ENCODE data around the gene ECPAS. TPM values are rescaled to one million over a fixed set of nuclear protein-coding genes. Genes with fewer than 3 reads are reported as not detected.
"Not testable (repeated sequence)": the region's sequence is repeated elsewhere in the genome, so short reads cannot be mapped to it uniquely, and the experiment has no call there.

ECPAS gene
- total and polyA plus RNA-seq, 2 donors (not counting 1 experiment from before 2014, with no cell fraction given), result 12.9 to 69.5 TPM

DNA sequence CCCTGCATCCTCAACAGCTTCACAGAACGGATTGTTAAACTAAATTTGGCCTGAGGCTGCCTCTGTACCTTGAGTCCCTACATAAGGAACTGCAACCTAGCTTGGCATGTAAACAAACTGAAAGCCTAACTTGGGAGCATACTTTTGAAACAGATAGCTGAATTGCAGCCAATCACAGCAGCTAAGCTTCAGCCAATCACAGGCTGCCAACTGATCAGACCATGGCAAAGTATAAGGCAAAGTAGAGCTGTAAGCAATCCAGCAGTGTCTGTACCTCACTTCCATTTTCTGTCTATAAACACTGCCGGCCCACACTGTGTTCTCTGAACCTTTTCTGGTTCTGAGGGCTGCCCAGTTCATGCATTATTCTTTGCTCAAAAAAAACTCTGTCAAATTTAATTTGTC is 31.9 kb upstream of the ECPAS start:
- H3K4me1 Mint-ChIP-seq, result no peaks in the 10 kb centered on the region
- POLR2A ChIA-PET, result no interaction called here

DNA sequence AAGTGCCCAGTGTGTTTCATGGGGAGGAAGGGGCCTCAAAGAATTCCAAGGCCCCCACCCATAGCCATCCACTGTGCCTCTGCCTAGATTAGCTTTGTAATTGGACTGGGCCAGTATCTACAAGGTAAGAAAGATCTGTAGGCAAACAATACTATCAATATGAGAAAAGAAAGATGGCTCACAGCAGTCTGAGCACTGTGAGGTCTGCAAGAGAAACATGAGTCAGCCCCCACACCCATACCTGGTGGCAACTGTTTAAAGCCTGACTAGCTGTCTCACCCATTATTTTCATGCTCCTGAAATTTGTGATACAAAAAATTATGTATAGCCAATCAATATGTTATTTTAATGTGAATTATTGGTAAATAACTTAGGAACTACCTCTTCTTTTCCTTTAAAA is 30.8 kb upstream of the ECPAS start:
- H3K4me3 ChIP-seq (ENCODE audit: control extremely low read depth in 1 of 5, extremely low read depth in 1 of 5, insufficient read depth in 1 of 5, low read depth in 2 of 5, low read length in 4 of 5), result no peak overlapping the region
- POLR2A ChIA-PET, result no interaction called here
- H3K9ac ChIP-seq (ENCODE audit: low read length), result no peak overlapping the region
- H3K9me3 ChIP-seq (ENCODE audit: control extremely low read depth in 1 of 3, control insufficient read depth in 2 of 3, insufficient read depth in 1 of 3, low read length in 2 of 3), result peaks cover 0 to 12% (median 0%) of the 10 kb centered on the region in 3 donors
- no peaks in the 10 kb centered on the region for H3K4me1 Mint-ChIP-seq
- no peak overlapping the region for H3K27ac ChIP-seq (ENCODE audit: low read length in 2 of 2)
- H3K4me3 Mint-ChIP-seq, result no peak overlapping the region
- H3K79me2 ChIP-seq (ENCODE audit: control insufficient read depth, insufficient read depth, low read length), result no peaks in the 10 kb centered on the region
- ATAC-seq (ENCODE audit: low read depth) (no peak), DNase-seq (no peak)
- no peak overlapping the region for H3K4me2 ChIP-seq (replicated peaks; ENCODE audit: low read depth, low read length, poor library complexity, severe bottlenecking)
- no peaks in the 10 kb centered on the region for H3K4me1 ChIP-seq (ENCODE audit: control insufficient read depth in 2 of 2, insufficient read depth in 2 of 2, low read length in 2 of 2)
- intact Hi-C loops (cut with micrococcal nuclease), result no loop called here
- no peaks in the 10 kb centered on the region for H4K20me1 ChIP-seq (ENCODE audit: control insufficient read depth, insufficient read depth, low read length, poor library complexity, severe bottlenecking)
- peaks cover 7% of the 10 kb centered on the region for H3K27me3 Mint-ChIP-seq
- peaks cover 6% of the 10 kb centered on the region for H3K9me3 Mint-ChIP-seq (ENCODE audit: insufficient read depth)
- H3K27ac Mint-ChIP-seq, result no peak overlapping the region
- peaks cover 0 to 2% (median 0%) of the 10 kb centered on the region in 4 experiments for H3K27me3 ChIP-seq (replicated peaks in 1 of 4; ENCODE audit: control extremely low read depth in 1 of 4, control insufficient read depth in 3 of 4, insufficient read depth in 4 of 4, low read length in 3 of 4)
- no peaks in the 10 kb centered on the region for H3K36me3 ChIP-seq (replicated peaks in 1 of 2; ENCODE audit: control extremely low read depth in 1 of 2, control insufficient read depth in 1 of 2, extremely low read depth in 1 of 2, insufficient read depth in 2 of 2, low read length in 1 of 2)
- CTCF ChIA-PET, result no interaction called here
- no peak for TF ChIP-seq EZH2 (IDR thresholded peaks at IDR 0.05; ENCODE audit: borderline replicate concordance, insufficient read depth, low read depth, low read length, poor library complexity, severe bottlenecking)
- TF ChIP-seq, protein P1, sequence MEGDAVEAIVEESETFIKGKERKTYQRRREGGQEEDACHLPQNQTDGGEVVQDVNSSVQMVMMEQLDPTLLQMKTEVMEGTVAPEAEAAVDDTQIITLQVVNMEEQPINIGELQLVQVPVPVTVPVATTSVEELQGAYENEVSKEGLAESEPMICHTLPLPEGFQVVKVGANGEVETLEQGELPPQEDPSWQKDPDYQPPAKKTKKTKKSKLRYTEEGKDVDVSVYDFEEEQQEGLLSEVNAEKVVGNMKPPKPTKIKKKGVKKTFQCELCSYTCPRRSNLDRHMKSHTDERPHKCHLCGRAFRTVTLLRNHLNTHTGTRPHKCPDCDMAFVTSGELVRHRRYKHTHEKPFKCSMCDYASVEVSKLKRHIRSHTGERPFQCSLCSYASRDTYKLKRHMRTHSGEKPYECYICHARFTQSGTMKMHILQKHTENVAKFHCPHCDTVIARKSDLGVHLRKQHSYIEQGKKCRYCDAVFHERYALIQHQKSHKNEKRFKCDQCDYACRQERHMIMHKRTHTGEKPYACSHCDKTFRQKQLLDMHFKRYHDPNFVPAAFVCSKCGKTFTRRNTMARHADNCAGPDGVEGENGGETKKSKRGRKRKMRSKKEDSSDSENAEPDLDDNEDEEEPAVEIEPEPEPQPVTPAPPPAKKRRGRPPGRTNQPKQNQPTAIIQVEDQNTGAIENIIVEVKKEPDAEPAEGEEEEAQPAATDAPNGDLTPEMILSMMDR (IDR thresholded peaks at IDR 0.05), result no peak
- no peak overlapping the region for H2AFZ ChIP-seq (ENCODE audit: insufficient read depth, low read depth, low read length, poor library complexity, severe bottlenecking)

More for the DNA sequence above, 31.9 kb upstream of the ECPAS start:
- Histone ChIP-seq H3K27me3 (replicated peaks in 1 of 4; ENCODE audit: control extremely low read depth in 1 of 4, control insufficient read depth in 3 of 4, insufficient read depth in 4 of 4, low read length in 3 of 4) (no peaks in the 10 kb centered on the region), H3K9ac (ENCODE audit: low read length) (no peak overlapping the region), H3K36me3 (replicated peaks in 1 of 2; ENCODE audit: control extremely low read depth in 1 of 2, control insufficient read depth in 1 of 2, extremely low read depth in 1 of 2, insufficient read depth in 2 of 2, low read length in 1 of 2) (no peaks in the 10 kb centered on the region), H4K20me1 (ENCODE audit: control insufficient read depth, insufficient read depth, low read length, poor library complexity, severe bottlenecking) (no peaks in the 10 kb centered on the region), H3K4me3 (ENCODE audit: control extremely low read depth in 1 of 5, extremely low read depth in 1 of 5, insufficient read depth in 1 of 5, low read depth in 2 of 5, low read length in 4 of 5) (no peak overlapping the region), H3K27ac (ENCODE audit: low read length in 2 of 2) (no peak overlapping the region), H3K4me2 (replicated peaks; ENCODE audit: low read depth, low read length, poor library complexity, severe bottlenecking) (no peak overlapping the region), H2AFZ (ENCODE audit: insufficient read depth, low read depth, low read length, poor library complexity, severe bottlenecking) (peak overlapping the region; percentile 2), H3K4me1 (ENCODE audit: control insufficient read depth in 2 of 2, insufficient read depth in 2 of 2, low read length in 2 of 2) (no peaks in the 10 kb centered on the region), H3K79me2 (ENCODE audit: control insufficient read depth, insufficient read depth, low read length) (no peaks in the 10 kb centered on the region), H3K9me3 (ENCODE audit: control extremely low read depth in 1 of 3, control insufficient read depth in 2 of 3, insufficient read depth in 1 of 3, low read length in 2 of 3) (peaks cover 0 to 6% (median 0%) of the 10 kb centered on the region in 3 donors)
- Mint-ChIP-seq H3K27me3 (peaks cover 5% of the 10 kb centered on the region), H3K27ac (no peak overlapping the region), H3K4me3 (no peak overlapping the region), H3K9me3 (ENCODE audit: insufficient read depth) (peaks cover 3% of the 10 kb centered on the region)
- DNase-seq (no peak), ATAC-seq (ENCODE audit: low read depth) (no peak)
- 74% methylated on average over 2 of the region's 2 CpGs for WGBS (ENCODE audit: insufficient coverage)
- intact Hi-C loops (cut with micrococcal nuclease), result no loop called here
- CTCF ChIA-PET, result no interaction called here
- TF ChIP-seq, protein P1 (IDR thresholded peaks at IDR 0.05), result no peak
- no peak for TF ChIP-seq EZH2 (IDR thresholded peaks at IDR 0.05; ENCODE audit: borderline replicate concordance, insufficient read depth, low read depth, low read length, poor library complexity, severe bottlenecking)

- H3K4me2 ChIP-seq (replicated peaks; ENCODE audit: low read depth, low read length, poor library complexity, severe bottlenecking); H4K20me1 ChIP-seq (ENCODE audit: control insufficient read depth, insufficient read depth, low read length, poor library complexity, severe bottlenecking); H3K27me3 Mint-ChIP-seq; H3K36me3 ChIP-seq (replicated peaks in 1 of 2; ENCODE audit: control extremely low read depth in 1 of 2, control insufficient read depth in 1 of 2, extremely low read depth in 1 of 2, insufficient read depth in 2 of 2, low read length in 1 of 2); DNase-seq; H3K27ac Mint-ChIP-seq; H3K9ac ChIP-seq (ENCODE audit: low read length); H3K79me2 ChIP-seq (ENCODE audit: control insufficient read depth, insufficient read depth, low read length); POLR2A ChIA-PET; H3K4me1 Mint-ChIP-seq; H3K27me3 ChIP-seq (replicated peaks in 1 of 4; ENCODE audit: control extremely low read depth in 1 of 4, control insufficient read depth in 3 of 4, insufficient read depth in 4 of 4, low read length in 3 of 4); H2AFZ ChIP-seq (ENCODE audit: insufficient read depth, low read depth, low read length, poor library complexity, severe bottlenecking); H3K4me1 ChIP-seq (ENCODE audit: control insufficient read depth in 2 of 2, insufficient read depth in 2 of 2, low read length in 2 of 2); CTCF ChIA-PET; H3K4me3 ChIP-seq (ENCODE audit: control extremely low read depth in 1 of 5, extremely low read depth in 1 of 5, insufficient read depth in 1 of 5, low read depth in 2 of 5, low read length in 4 of 5); H3K9me3 Mint-ChIP-seq (ENCODE audit: insufficient read depth); H3K4me3 Mint-ChIP-seq; H3K27ac ChIP-seq (ENCODE audit: low read length in 2 of 2); intact Hi-C loops (cut with micrococcal nuclease); ATAC-seq (ENCODE audit: low read depth): not testable (repeated sequence)
- 88% methylated on average over 3 of the region's 6 CpGs for WGBS (ENCODE audit: insufficient coverage)
- H3K9me3 ChIP-seq (ENCODE audit: control extremely low read depth in 1 of 3, control insufficient read depth in 2 of 3, insufficient read depth in 1 of 3, low read length in 2 of 3), result peaks cover 0 to 18% (median 0%) of the 10 kb centered on the region in 3 donors
These were observed 27.4 kb upstream of the ECPAS start for GRCh38 chr9:111511581-111511980.

All from B cell (primary cell).